K562 (cell line): Measurements from ENCODE around the gene PRUNE1. TPM values are rescaled to one million over a fixed set of nuclear protein-coding genes. Genes with fewer than 3 reads are reported as not detected.

ENCODE experiments used
- BACH1 ChIP-seq: fragments of 200-800 bp; sonication (Bioruptor generic); IDR thresholded peaks from 2 replicates; pipeline ENCODE4 v1.6.1; 2016; ENCODE audit warnings: missing genetic modification characterization, missing compliant biosample characterization
- BDP1 ChIP-seq: IDR thresholded peaks from 3 replicates; pipeline ENCODE4 v1.6.1; 2011; ENCODE audit not compliant: insufficient read length, insufficient read depth
- DPF2 ChIP-seq: fragments of 450-650 bp; IDR thresholded peaks from 2 replicates; pipeline ENCODE4 v1.6.1; 2016
- HDAC2 ChIP-seq: fragments of 450-650 bp; IDR thresholded peaks from 2 replicates; pipeline ENCODE4 v1.6.1; 2016; ENCODE audit warnings: mild to moderate bottlenecking
- HDAC6 ChIP-seq: IDR thresholded peaks from 2 replicates; pipeline ENCODE4 v1.6.1; 2012; ENCODE audit warnings: low read depth, mild to moderate bottlenecking, control low read depth, inconsistent platforms, low read length, moderate library complexity
- JUN ChIP-seq, 2 experiments: sonication (generic) in 1 of 2; formaldehyde crosslinking in 1 of 2; IDR thresholded peaks; 2 replicates each; pipeline versions ENCODE4 v1.6.1 to v1.8.0; 2012 to 2022; ENCODE audit warnings: borderline replicate concordance in 2 of 2, mild to moderate bottlenecking in 2 of 2, improper control_type of control experiment in 1 of 2, low read depth in 1 of 2, low read length in 1 of 2, missing genetic modification reagents in 1 of 2
- KLF10 ChIP-seq: fragments of 250-450 bp; sonication (Bioruptor Pico); IDR thresholded peaks from 2 replicates; pipeline ENCODE4 v1.6.1; 2021; ENCODE audit warnings: matching md5 sums
- PHB ChIP-seq: fragments of 250-450 bp; sonication (Bioruptor Pico); IDR thresholded peaks from 2 replicates; pipeline ENCODE4 v1.5.0; 2021
- SRSF7 ChIP-seq: fragments of 200-400 bp; formaldehyde crosslinking; optimal IDR thresholded peaks from 2 replicates; pipeline ENCODE3; 2017; ENCODE audit warnings: mild to moderate bottlenecking, low read depth, low read length
- STAG1 ChIP-seq: sonication (generic); formaldehyde crosslinking; IDR thresholded peaks from 2 replicates; pipeline ENCODE4 v1.5.0; 2020; ENCODE audit warnings: missing genetic modification reagents, borderline replicate concordance
- TEAD2 ChIP-seq: fragments of 450-650 bp; IDR thresholded peaks from 2 replicates; pipeline ENCODE4 v1.6.1; 2016; ENCODE audit warnings: missing genetic modification characterization, control low read depth, missing compliant biosample characterization
- TOE1 ChIP-seq, 2 experiments: fragments of 450-650 bp in 1 of 2; sonication (generic) in 1 of 2; formaldehyde crosslinking in 1 of 2; IDR thresholded peaks; 2 replicates each; pipeline versions ENCODE4 v1.7.1 to v1.8.0; 2016 to 2022; ENCODE audit warnings: borderline replicate concordance in 2 of 2, mild to moderate bottlenecking in 2 of 2, antibody characterized with exemption in 1 of 2, inconsistent platforms in 1 of 2, low read depth in 1 of 2, missing genetic modification reagents in 1 of 2, moderate library complexity in 1 of 2
- ZNF175 ChIP-seq: fragments of 200-800 bp; sonication (Bioruptor generic); IDR thresholded peaks from 2 replicates; pipeline ENCODE4 v1.6.1; 2016; ENCODE audit warnings: low read depth, mild to moderate bottlenecking, missing genetic modification characterization, missing compliant biosample characterization
- ZNF436 ChIP-seq: fragments of 250-450, 450-650 bp; sonication (Bioruptor Pico); formaldehyde crosslinking; IDR thresholded peaks from 2 replicates; pipeline ENCODE4 v1.7.0; 2020; ENCODE audit warnings: mild to moderate bottlenecking
- ZNF551 ChIP-seq: fragments of 250-450 bp; sonication (Bioruptor Pico); IDR thresholded peaks from 2 replicates; pipeline ENCODE4 v1.5.0; 2021; ENCODE audit warnings: mild to moderate bottlenecking, moderate library complexity
- ZNF639 ChIP-seq, 2 experiments: fragments of 200-800 bp in 1 of 2; sonication (Bioruptor generic) in 1 of 2; sonication (generic) in 1 of 2; formaldehyde crosslinking in 1 of 2; IDR thresholded peaks in 1 of 2; conservative IDR thresholded peaks in 1 of 2; 2 replicates each; pipeline versions ENCODE4 v1.5.0 to v1.6.1; 2016 to 2020; ENCODE audit warnings: missing compliant biosample characterization in 1 of 2, missing genetic modification characterization in 1 of 2, missing genetic modification reagents in 1 of 2
- ZNF79 ChIP-seq: fragments of 250-450 bp; sonication (Bioruptor Pico); IDR thresholded peaks from 2 replicates; pipeline ENCODE4 v1.4.0; 2020; ENCODE audit warnings: low read depth, mild to moderate bottlenecking, moderate library complexity
- polyA plus RNA-seq, 8 experiments: library from polyadenylated mRNA; depleted of rRNA in 4 of 8; stranded (reverse) in 5 of 8; unstranded in 3 of 8; fragments of >200 nt; fragmentation: Nextera tagmentation in 2 of 8; fragmentation: Illumina TruSeq in 1 of 8; extraction: Ambion mirVana in 2 of 8; extraction: Trizol in 1 of 8; gene quantifications; 2 replicates each; pipeline versions ENCODE4 v1.2.1 to v1.2.3, GENCODE V29; 2011 to 2014; ENCODE audit warnings: inconsistent platforms in 1 of 8, missing spikeins in 1 of 8
- total RNA-seq, 7 experiments: library from RNA; depleted of rRNA in 6 of 7; stranded (reverse); fragments of >200 nt in 6 of 7; fragmentation: Illumina TruSeq in 2 of 7; extraction: Trizol in 2 of 7; gene quantifications; 2 replicates each; pipeline versions ENCODE4 v1.2.1 to v1.2.3, GENCODE V29; 2011 to 2021; ENCODE audit warnings: low replicate concordance in 1 of 7
- TF ChIP-seq, protein P1 (sequence below): fragments of 250-450 bp; sonication (Bioruptor Pico); IDR thresholded peaks from 2 replicates; pipeline ENCODE4 v1.4.0; 2020; ENCODE audit warnings: mild to moderate bottlenecking, moderate library complexity
- TF ChIP-seq, protein P2 (sequence below): IDR thresholded peaks from 2 replicates; pipeline ENCODE4 v1.6.1; 2011; ENCODE audit not compliant: insufficient read length; ENCODE audit errors: extremely low read depth
- TF ChIP-seq, protein P3 (sequence below), 3 experiments: fragments of 200-800 bp in 1 of 3; sonication (Bioruptor generic) in 1 of 3; sonication (generic) in 1 of 3; formaldehyde crosslinking in 1 of 3; IDR thresholded peaks; 2 replicates each; pipeline versions ENCODE4 v1.6.1 to v1.8.0; 2016 to 2022; ENCODE audit warnings: mild to moderate bottlenecking in 2 of 3, missing compliant biosample characterization in 2 of 3, missing genetic modification characterization in 2 of 3, missing genetic modification reagents in 1 of 3
- TF ChIP-seq, protein P4 (sequence below): sonication (generic); IDR thresholded peaks from 2 replicates; pipeline ENCODE4 v1.6.1; 2016

Gene PRUNE1
- total and polyA plus RNA-seq, 9 of the 15 experiments (the other 6 are each of a cell fraction or from before 2014, with no cell fraction given): 16.7 to 48.3 (median 26.2) TPM

- TF ChIP-seq, protein P1, sequence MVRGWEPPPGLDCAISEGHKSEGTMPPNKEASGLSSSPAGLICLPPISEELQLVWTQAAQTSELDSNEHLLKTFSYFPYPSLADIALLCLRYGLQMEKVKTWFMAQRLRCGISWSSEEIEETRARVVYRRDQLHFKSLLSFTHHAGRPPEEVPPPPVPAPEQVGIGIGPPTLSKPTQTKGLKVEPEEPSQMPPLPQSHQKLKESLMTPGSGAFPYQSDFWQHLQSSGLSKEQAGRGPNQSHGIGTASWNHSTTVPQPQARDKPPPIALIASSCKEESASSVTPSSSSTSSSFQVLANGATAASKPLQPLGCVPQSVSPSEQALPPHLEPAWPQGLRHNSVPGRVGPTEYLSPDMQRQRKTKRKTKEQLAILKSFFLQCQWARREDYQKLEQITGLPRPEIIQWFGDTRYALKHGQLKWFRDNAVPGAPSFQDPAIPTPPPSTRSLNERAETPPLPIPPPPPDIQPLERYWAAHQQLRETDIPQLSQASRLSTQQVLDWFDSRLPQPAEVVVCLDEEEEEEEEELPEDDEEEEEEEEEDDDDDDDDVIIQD (CRISPR knock-in tag): no peak
- no peak for TF ChIP-seq JUN (IDR thresholded peaks at IDR 0.05; ENCODE audit: borderline replicate concordance, low read depth, low read length)
- TF ChIP-seq JUN (CRISPR knock-in tag; IDR thresholded peaks at IDR 0.05; ENCODE audit: borderline replicate concordance): no peak
- TF ChIP-seq STAG1: no peak
- TF ChIP-seq, protein P2, sequence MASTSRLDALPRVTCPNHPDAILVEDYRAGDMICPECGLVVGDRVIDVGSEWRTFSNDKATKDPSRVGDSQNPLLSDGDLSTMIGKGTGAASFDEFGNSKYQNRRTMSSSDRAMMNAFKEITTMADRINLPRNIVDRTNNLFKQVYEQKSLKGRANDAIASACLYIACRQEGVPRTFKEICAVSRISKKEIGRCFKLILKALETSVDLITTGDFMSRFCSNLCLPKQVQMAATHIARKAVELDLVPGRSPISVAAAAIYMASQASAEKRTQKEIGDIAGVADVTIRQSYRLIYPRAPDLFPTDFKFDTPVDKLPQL: no peak
- TF ChIP-seq ZNF551 (CRISPR knock-in tag): no peak
- no peak for TF ChIP-seq HDAC6
- no peak for TF ChIP-seq BDP1
- peak; percentile 94 for TF ChIP-seq DPF2
- TF ChIP-seq ZNF436 (CRISPR knock-in tag): no peak
- peak; percentile 89 for TF ChIP-seq HDAC2
- TF ChIP-seq, protein P3, sequence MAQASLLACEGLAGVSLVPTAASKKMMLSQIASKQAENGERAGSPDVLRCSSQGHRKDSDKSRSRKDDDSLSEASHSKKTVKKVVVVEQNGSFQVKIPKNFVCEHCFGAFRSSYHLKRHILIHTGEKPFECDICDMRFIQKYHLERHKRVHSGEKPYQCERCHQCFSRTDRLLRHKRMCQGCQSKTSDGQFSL (CRISPR knock-in tag; IDR thresholded peaks at IDR 0.05): no peak
- TF ChIP-seq, protein P3 (tag; IDR thresholded peaks at IDR 0.05): no peak
- TF ChIP-seq KLF10 (CRISPR knock-in tag): no peak
- TF ChIP-seq TEAD2 (tag): no peak
- no peak for TF ChIP-seq SRSF7
- peak in 1 of 2 experiments; percentile 25; a peak in 1 of 4 replicates for TF ChIP-seq ZNF639 (CRISPR knock-in tag; conservative IDR thresholded peaks at IDR 0.05 in 1 of 2, IDR thresholded peaks at IDR 0.05 in 1 of 2)
- TF ChIP-seq, protein P4, sequence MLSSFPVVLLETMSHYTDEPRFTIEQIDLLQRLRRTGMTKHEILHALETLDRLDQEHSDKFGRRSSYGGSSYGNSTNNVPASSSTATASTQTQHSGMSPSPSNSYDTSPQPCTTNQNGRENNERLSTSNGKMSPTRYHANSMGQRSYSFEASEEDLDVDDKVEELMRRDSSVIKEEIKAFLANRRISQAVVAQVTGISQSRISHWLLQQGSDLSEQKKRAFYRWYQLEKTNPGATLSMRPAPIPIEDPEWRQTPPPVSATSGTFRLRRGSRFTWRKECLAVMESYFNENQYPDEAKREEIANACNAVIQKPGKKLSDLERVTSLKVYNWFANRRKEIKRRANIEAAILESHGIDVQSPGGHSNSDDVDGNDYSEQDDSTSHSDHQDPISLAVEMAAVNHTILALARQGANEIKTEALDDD: no peak
- TF ChIP-seq PHB (CRISPR knock-in tag): no peak
- TF ChIP-seq BACH1 (tag): no peak
- no peak; the same call in 1 of the 2 replicates for TF ChIP-seq ZNF175 (CRISPR knock-in tag)
- no peak for TF ChIP-seq ZNF79 (CRISPR knock-in tag)
- TF ChIP-seq TOE1 (IDR thresholded peaks at IDR 0.05; ENCODE audit: borderline replicate concordance): peak; percentile 45; the same call in 1 of the 2 replicates
- TF ChIP-seq TOE1 (CRISPR knock-in tag; IDR thresholded peaks at IDR 0.05; ENCODE audit: borderline replicate concordance, low read depth): no peak
Measured at GRCh38 chr1:151054971-151055547, 46.8 kb downstream of the PRUNE1 start (continued).
